HG02610 (cell line): ENCODE measurements around the gene SDK1.

Source experiments
- ATAC-seq: cut with Tn5 transposase; IDR thresholded peaks from one replicate; pipeline ENCODE4 v1.9.1; 2021; ENCODE audit warnings: mild to moderate bottlenecking, moderate library complexity; ENCODE audit not compliant: unreplicated experiment

Gene SDK1

DNA sequence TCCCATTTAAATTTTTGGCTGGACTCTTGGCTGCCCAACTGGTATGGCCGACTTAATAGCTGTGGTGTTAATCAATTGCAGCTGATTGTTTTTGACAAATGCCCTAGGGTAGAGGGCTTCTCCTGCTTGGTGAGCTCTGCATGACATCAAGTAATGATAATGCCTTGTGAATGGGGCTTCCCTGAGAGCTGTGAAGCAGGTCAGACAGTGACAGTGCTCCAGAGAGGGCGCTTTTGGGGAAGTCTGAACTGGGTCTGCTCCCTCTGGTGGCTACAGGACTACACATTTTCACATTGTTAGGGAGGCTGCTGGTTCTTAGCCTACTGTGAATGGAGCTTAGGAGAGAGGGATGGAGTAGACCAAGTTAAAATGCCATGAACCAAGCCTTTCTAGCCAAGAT is 98.8 kb downstream of the SDK1 start:
- ATAC-seq: no peak

DNA sequence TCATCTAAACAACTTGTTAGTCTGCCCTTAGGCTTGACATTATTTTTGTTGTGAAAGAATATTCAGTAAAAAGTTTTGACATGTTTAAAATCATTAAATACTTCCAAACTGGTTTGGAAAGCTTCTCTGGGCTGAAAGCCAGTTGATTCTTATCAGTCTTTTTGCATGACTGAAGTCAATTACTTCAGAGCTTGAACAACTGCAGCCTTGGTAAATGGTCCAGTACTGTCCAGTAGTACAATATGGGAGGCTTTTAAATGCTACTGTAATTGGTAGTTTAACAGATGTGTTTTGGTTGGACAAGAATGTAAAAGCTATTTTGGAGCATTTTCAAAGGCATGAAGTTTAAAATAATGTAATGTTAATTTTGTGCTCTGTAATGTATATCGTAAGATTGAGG is 103.4 kb downstream of the SDK1 start:
- no peak for ATAC-seq

DNA sequence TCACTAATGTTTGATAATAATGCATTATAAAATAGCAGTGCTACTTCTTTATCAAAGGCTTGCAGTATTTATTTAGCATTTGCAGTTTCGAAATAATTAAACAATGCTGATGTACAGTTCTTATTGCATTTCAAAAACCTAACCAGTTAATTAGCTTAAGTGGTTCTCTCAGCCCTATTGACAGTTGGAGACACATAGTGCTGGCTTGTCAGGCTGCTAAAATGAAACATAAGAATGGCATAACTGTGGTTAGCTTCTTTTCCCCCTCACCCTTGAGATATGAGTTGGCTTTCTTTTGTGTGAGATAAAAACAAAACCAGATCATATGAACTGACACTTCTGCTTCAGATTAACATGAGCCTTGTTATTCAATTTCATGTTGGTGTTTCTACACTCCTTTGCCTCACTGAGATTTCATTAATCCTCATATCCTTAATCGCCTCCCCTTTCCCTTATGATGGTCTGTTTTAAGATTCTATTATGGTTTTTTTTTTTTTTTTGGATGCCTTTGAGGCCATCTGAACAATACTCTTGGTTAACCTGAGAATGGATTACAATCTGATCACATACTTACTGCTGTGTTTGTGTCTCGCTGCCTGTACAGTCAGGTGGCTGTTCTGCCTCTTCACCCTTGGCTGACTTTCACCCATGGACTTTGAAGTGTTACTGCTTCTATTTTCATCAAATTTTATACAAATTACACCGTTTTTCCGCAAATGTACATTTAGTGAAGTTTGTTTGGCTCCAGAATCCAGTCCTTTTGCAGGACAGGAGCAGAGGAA is 108.0 kb downstream of the SDK1 start:
- no peak for ATAC-seq

DNA sequence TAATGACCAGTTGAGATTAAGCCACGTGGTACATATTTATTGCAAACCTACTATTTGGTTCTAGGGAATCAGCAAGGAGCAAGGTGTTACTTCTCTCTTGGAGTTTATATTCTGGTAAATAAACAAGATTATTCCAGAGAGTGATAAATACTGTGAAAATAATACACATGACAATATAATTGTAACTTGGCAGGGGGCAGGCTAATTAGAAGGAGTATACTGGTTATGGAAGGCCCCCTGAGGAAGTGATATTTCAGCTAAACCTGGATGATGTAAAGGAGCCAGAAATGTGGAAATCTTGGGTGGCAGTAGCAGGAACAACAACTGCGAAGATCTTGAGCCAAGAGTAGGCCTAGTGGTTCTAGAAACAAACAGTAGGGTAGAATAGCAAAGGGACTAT is 111.8 kb downstream of the SDK1 start:
- no peak for ATAC-seq

DNA sequence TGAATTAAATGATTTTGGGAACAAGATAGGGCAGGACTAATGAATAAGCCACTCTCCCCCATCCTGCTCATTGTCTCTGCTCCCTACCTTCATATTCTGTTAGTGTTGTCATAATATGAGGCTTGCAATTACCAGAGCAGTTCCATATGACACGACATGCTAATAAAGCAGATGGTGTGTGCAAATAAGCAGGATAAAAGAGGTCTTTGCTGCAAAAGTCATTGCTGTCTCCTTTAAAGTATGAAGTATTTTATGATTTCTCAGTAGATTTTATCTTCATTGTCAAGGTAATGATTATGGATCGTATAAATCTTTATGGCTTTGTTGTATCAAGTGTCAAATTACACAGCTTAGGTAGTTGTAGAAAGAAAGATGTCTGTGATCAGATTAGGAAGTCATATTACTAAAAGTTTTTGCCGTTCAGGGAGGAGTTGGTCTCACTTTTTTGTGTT is 114.8 kb downstream of the SDK1 start:
- ATAC-seq: no peak

DNA sequence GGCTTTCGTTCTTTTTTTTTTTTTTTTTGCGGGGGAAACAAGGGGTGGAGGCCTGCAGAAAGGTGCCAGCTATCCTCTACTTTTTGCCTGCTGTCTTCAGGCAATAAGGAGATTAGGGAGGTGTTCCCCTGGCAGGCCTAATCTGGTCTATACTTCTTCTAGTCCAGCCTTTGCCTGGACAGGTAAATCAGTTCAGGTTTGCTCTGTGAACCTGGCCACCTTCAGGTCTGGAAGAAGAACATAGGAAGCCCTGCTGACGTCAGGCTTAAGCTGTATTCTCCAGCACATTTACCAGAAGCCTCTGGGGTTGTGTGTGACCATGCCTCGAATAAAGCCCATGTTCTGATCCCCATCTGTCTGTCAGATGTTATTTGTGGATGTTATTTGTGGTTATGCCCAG is 115.4 kb downstream of the SDK1 start:
- no peak for ATAC-seq

DNA sequence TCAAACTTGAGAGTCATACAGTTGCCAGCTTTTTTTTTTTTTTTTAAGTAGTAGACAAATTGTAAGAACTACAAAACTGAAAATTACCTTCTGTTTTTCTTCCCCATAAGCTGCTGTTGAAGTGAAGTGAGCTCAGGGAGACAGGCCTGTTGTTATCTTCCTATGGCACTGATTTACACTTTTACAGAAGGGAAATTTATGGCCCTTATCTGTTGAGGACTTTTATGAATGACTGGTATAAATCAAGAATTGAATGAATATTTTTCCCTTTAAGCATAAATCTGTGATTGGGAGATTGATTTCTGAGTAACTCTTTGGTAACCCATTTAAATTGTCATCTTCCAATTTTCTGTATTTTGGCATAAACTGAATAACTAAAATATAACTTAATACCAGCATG is 124.0 kb downstream of the SDK1 start:
- ATAC-seq: no peak

DNA sequence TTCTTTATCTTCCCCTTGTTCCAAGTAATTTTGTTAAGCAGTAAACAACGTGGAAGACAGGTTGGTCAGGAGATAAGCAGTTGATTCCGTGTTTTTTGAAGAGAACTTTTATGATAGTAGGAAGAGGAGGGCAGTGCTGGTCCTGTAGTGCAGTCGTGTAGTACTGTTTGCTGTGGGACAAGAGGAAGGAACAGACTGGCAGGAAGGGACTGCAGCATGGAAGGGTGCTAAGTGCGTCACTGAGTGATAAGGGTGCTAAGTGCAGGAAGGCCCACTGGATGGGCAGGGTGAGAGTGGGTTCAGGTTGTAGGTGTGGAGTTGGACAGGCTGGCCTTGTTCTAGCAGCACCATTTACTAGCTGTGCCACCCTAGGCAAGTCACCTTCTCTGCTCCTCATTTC is 125.0 kb downstream of the SDK1 start:
- no peak for ATAC-seq

DNA sequence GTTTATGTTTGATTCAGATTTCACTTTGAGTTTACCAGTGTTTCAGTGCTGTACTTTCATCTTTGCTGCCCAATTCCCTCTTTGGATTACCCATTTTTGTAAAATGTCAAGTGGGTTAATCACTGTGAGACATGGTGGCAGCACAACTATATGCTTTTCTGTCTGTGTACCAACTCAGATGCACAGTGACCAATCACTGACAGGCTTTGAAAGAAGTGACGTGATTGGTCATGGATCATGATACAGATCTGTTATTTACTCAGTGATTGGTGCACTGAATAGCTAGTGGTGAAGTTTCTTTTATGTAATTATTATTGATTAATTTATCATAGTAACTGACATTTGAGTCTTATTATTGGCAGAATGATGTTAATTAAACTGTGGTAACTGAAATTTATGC is 126.9 kb downstream of the SDK1 start:
- ATAC-seq: no peak

DNA sequence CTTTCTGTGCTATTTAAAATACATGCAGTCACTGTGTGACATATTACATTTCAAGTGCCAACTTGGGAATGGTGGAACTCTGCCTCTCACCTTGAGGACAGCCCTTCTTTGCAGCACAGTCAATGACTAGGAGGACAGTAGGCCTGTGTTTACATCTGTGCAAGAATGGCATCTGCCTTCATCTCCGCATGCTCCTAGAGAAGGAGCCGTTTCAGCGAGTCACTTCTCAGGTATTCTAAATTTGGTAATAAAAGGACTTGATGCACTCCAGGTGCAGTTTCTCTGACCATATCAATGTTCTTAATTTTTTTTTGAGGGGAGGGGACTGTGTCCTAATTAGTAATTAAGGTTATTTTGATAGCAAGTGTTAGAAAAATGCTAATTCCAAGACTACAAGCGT is 128.9 kb downstream of the SDK1 start:
- ATAC-seq: no peak

DNA sequence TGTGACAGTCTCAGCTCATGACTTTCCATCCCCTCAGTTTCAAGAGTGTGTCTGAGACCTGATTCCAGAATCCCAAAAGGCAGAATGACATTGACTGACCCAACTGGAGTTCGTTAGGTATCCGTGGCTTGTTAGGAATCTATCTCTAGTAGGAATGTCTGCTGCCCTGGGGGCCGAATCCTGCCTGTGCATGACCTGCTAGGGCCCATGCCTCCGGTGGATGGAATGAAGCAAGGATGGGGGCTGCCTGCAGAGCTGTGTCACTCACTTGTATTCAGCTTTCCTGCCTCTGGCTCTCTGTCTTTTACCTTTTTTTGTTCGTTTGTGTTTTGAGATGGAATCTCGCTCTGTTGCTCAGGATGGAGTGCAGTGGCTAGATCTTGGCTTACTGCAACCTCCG is 129.5 kb downstream of the SDK1 start:
- no peak for ATAC-seq

DNA sequence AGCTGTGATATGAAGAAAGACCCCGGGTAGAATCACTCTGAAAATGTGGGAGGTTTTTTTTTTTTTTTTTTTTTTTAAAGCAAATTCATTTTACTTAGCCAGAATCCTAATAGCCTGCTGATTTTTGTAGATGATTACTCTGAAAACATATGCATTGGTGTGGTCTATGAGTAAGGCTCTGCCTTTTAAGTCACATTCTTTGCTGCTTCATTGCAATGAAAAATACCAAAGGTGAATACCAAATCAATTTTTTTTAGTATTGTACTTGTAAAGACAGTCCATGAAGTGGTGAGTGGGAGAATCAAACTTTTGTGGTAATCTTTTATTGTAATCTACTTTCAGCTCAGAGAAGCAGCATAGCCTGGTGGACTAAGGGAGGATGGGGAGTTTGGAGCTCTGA is 130.3 kb downstream of the SDK1 start:
- no peak for ATAC-seq

DNA sequence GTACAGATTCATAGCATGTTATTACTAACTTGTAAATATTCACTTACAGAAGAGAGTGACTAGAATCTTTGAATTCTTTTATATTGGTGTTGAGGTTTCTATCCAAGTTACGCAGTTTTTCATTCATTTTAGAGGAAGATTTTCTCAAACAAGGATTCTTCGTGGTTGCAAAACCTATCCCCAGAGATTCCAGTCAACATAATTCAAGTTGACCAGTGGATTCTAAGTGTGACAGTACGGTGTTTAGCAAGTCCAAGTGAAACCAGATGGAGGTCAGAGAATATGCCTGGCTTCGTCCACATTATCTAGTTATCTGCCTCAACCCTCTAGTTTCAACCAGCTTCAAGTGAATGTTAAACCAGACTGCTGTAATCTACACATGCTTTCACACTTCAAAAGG is 131.9 kb downstream of the SDK1 start:
- no peak for ATAC-seq

DNA sequence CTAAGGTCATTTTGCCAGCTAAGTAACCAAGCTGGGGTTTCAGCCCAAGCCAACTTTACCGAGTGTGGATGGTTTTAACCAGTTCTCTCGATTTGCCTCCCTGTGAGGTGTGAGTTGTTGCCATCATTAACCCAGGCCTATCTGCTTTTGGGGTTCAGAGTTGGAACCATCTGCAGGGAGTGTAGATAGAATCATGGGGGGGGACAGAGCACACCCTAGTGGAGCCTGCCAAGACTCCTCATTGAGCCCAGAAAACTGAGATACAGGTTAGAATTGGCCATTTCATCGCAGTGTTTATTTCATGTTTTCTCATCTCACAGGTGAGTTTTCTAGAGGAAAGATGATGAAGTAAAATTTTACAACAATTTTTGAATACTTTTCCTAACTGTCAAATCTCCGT is 133.6 kb downstream of the SDK1 start:
- no peak for ATAC-seq

DNA sequence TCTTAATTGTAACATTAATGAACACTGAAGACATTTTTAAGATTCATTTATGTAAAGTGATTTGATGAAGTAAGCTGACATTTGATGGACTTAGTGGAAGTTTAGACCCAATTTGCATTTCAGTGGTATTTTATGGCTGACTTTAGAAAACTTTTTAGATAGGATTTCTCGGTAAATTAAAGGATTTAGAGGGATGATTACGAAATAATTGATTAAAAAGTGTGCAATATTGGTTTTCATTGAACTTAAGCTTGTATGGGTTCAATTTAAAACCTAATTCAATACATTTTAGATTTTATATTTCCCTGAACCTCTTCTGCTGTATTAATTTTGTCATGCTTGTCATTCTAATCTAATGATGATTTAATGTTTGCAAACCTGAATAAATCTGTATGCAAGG is 135.1 kb downstream of the SDK1 start:
- no peak for ATAC-seq

DNA sequence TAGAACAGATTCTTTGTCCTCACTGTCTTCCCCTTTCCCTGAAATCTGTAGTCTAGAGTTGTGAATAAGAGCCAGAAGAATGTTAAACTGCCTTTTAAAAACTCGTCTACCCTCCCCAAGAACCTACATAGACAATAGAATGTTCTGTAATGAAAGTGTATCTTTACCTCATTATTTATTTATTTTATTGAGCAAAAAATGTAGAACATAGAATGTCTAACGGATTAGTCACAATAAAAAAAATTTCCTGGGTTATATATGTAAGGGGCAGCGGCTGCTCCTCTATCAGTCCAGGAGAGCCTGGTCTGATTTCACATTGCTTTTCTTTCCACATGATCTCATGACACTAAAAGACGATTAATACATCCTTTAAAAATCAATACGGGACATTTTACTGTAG is 135.7 kb downstream of the SDK1 start:
- ATAC-seq: no peak

DNA sequence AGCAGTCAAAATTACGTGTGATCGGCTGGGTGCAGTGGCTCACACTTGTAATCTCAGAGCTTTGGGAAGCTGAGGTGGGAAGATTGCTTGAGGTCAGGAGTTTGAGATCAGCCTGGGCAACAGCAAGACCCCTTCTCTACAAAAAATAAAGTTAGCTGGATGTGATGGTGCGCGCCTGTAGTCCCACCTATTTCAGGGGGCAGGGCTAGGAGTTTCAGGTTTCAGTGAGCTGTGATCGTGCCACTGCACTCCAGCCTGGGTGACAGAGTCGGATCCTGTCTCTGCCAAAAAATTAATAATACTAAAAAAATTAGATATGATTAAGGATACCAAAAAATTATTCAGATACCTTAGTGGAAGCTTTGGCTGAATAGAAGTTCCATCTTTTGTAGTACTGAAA is 136.4 kb downstream of the SDK1 start:
- no peak for ATAC-seq

DNA sequence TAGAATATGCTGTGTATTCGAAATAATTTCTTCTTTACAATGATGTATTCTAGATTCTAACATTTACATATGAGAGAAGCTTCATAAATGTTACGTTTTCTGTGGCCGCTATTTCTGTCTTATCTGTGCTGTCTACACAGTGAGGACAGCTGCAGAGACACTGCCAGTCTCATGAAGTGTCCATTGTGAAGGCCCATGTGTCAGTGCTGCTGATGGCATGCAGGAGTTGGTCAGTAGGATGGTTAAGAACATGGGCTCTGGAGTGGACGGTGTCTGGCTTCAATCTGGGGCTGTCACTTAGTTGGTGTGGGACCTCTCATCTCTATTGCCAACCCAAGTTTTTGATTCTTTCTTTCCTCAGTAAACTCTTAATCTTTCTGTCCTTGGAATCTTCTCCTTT is 137.3 kb downstream of the SDK1 start:
- no peak for ATAC-seq

DNA sequence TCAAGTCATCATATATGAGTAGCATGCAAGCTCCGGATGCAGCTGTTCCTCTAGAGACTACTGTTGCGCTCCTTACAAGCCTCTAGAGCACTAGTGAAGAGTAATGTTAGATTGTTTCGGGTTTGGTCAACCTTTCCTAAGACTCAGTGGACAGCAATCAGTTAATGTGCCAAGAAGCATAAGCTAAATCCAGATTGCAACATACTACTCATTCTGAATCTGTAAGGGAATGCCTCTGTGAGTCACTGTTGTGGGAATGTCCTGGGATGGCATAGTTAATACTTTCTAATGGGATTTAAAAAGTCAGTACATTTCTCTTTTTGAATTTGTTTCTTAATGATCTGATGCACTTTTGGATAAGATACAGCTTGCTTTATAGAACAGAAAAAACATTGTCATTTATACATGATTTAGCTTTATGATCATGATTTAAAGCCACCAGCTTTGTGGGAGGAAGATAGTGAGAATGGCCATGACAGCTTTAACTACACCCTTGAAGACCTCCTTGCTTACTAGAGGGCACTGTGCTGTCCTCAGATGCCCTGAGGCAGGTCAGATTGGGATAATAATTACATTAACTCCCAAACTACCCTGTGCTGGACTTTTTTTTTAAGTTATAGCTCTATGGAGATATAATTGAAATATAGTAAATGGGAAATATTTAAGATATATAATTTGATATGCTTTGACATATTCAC is 138.4 kb downstream of the SDK1 start:
- no peak for ATAC-seq

DNA sequence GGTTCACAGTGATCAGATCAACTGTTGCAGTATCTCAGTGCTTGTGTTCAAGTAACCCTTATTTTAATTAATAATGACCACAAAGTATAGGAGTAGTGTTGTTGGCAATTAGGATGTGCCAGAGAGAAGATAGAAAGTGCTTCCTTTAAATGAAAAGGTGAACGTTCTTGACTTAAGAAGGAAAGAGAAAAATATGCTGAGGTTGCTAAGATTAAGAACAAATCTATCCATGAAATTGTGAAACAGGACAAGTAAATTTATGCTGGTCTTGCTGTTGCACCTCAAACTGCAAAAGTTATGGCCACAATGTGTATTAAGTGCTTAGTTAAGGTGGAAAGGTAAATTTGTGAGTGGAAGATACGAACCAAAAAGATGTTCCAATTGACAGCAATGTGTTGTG is 139.5 kb downstream of the SDK1 start:
- no peak for ATAC-seq

DNA sequence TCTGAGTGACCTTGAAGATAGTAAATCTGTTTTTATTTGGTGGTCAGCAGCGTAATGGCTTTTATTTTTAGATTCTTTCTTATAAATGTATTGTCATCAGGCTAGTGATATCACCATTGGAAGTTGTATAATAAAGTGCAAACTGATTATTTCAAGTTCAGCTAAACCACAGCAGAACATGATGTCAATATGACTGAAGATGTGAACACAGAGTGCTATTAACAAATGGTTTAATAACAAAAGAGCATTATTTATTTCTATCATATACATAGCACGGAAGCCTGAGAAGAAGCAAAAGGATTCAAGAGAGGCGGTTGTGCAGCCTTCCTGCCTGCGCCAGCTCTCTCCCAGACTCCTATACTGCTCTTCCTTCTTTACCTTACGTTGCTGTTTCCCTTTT is 142.7 kb downstream of the SDK1 start:
- no peak for ATAC-seq

DNA sequence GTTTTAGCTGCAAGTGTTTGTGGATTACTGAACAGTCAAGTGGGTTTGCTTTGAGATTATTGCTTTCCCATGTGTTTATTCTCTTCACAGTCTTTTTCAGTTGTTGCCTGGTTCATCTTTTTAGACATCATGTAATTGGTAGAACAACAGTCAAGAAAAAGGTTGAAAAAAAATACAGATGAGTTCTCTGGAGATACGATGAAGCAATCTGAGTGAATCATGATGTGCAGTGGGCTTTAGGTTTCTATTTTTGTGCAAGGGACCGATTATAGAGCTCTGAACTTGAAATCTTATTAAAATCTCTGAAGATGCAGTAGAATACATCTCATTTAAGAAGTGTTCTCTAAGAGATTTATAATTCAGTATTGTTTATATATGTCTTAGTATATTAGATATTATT is 145.7 kb downstream of the SDK1 start:
- ATAC-seq: no peak

DNA sequence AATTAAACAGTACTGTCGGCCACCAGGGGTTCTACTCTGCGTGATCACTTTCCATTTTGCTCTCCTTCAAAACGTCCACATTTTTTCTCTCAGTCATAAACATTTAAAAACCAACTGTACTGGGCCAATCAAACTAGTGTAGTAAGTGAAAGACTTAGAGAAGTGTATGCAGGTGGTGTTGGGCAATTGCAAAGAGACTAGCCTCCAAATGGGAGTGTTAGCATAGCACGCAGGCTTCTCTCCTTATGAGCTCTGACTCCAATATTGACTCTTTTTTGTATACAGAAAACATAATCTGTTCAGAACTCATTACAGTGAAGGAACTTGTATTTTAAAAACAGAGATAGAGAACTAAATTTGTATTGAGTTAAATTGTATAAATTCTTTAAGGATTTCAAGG is 150.6 kb downstream of the SDK1 start:
- ATAC-seq: no peak
